Chondrocyte (in vitro differentiated cells): ENCODE data around the gene MSL3. TPM values are rescaled to one million over a fixed set of nuclear protein-coding genes. Genes with fewer than 3 reads are reported as not detected.

Experiments
- DNase-seq: peaks from one replicate; pipeline ENCODE4 v3.0.0; 2021; ENCODE audit warnings: mixed read lengths, low spot score
- H3K27ac Mint-ChIP-seq: one replicate; pipeline ENCODE4 v1.8.0; 2021; ENCODE audit warnings: mild to moderate bottlenecking, moderate library complexity, mixed read lengths; ENCODE audit not compliant: unreplicated experiment
- H3K27me3 Mint-ChIP-seq: 2 replicates; pipeline ENCODE4 v1.8.0; 2021; ENCODE audit warnings: low read depth, mixed read lengths
- H3K36me3 Mint-ChIP-seq: 2 replicates; pipeline ENCODE4 v1.8.0; 2021; ENCODE audit warnings: low read depth, mixed read lengths
- H3K4me1 Mint-ChIP-seq: 2 replicates; pipeline ENCODE4 v1.8.0; 2021; ENCODE audit warnings: low read depth, mild to moderate bottlenecking, mixed read lengths
- H3K4me3 Mint-ChIP-seq: one replicate; pipeline ENCODE4 v1.8.0; 2021; ENCODE audit warnings: mild to moderate bottlenecking, moderate library complexity, mixed read lengths; ENCODE audit not compliant: unreplicated experiment
- H3K9me3 Mint-ChIP-seq: 2 replicates; pipeline ENCODE4 v1.8.0; 2021; ENCODE audit warnings: low read depth, mixed read lengths
- CTCF ChIP-seq: fragments of 200-600 bp; sonication (generic); IDR thresholded peaks from 2 replicates; pipeline ENCODE4 v1.5.0; 2021; ENCODE audit warnings: antibody characterized with exemption, mild to moderate bottlenecking, moderate library complexity
- total RNA-seq: library from RNA; stranded (reverse); gene quantifications from 3 replicates; pipeline ENCODE4 v1.2.1, GENCODE V29; 2021

MSL3 gene
- total RNA-seq, 1 donor from 2014 or later: 25.2 TPM

- no peak for TF ChIP-seq CTCF
- Mint-ChIP-seq H3K27ac (no peak overlapping the region), H3K27me3 (no peaks in the 10 kb centered on the region), H3K9me3 (no peaks in the 10 kb centered on the region), H3K4me3 (no peak overlapping the region), H3K4me1 (no peaks in the 10 kb centered on the region), H3K36me3 (no peaks in the 10 kb centered on the region)
- DNase-seq: no peak
Observed at GRCh38 chrX:11791090-11791489, 33.1 kb downstream of the MSL3 start.

GRCh38 chrX:11791537-11791936 is 33.5 kb downstream of the MSL3 start:
- no peak overlapping the region for H3K4me3 Mint-ChIP-seq
- no peaks in the 10 kb centered on the region for H3K27me3 Mint-ChIP-seq
- H3K4me1 Mint-ChIP-seq: no peaks in the 10 kb centered on the region
- no peak for TF ChIP-seq CTCF
- no peak overlapping the region for H3K27ac Mint-ChIP-seq
- DNase-seq: no peak
- no peaks in the 10 kb centered on the region for H3K36me3 Mint-ChIP-seq
- H3K9me3 Mint-ChIP-seq: no peaks in the 10 kb centered on the region

- Mint-ChIP-seq H3K4me3 (no peak overlapping the region), H3K36me3 (no peaks in the 10 kb centered on the region), H3K9me3 (peaks cover 4% of the 10 kb centered on the region), H3K27ac (no peak overlapping the region), H3K27me3 (no peaks in the 10 kb centered on the region), H3K4me1 (no peaks in the 10 kb centered on the region)
- no peak for TF ChIP-seq CTCF
- no peak for DNase-seq
Observed at GRCh38 chrX:11792461-11793421, 34.7 kb downstream of the MSL3 start.

GRCh38 chrX:11793734-11794133 is 35.7 kb downstream of the MSL3 start:
- H3K27me3 Mint-ChIP-seq: no peaks in the 10 kb centered on the region
- H3K4me1 Mint-ChIP-seq: no peaks in the 10 kb centered on the region
- TF ChIP-seq CTCF: no peak
- no peak for DNase-seq
- H3K36me3 Mint-ChIP-seq: no peaks in the 10 kb centered on the region
- no peak overlapping the region for H3K27ac Mint-ChIP-seq
- H3K9me3 Mint-ChIP-seq: peaks cover 4% of the 10 kb centered on the region
- no peak overlapping the region for H3K4me3 Mint-ChIP-seq

- no peak for DNase-seq
- H3K27me3 Mint-ChIP-seq: peaks cover 5% of the 10 kb centered on the region
- no peaks in the 10 kb centered on the region for H3K4me1 Mint-ChIP-seq
- no peaks in the 10 kb centered on the region for H3K36me3 Mint-ChIP-seq
- TF ChIP-seq CTCF: no peak
- peaks cover 9% of the 10 kb centered on the region for H3K9me3 Mint-ChIP-seq
- no peak overlapping the region for H3K27ac Mint-ChIP-seq
- no peak overlapping the region for H3K4me3 Mint-ChIP-seq
Observed at GRCh38 chrX:11813341-11813740, 55.3 kb downstream of the MSL3 start.

Other genes starting within 250 kb of the MSL3 start
- gene ARHGAP6, start 92.3 kb upstream of the MSL3 start, total RNA-seq: 0.48 to 1.7 TPM (median 1.5 TPM) in 3 replicates